NCI-H1105 treated with DMSO at 0.1 percent for 48 hours (cell line): ENCODE results near the gene PACS1.

Experiments
- DNase-seq: peaks from one replicate; lab custom pipeline; 2025; lab: John Stamatoyannopoulos, UW

PACS1 gene

DNA sequence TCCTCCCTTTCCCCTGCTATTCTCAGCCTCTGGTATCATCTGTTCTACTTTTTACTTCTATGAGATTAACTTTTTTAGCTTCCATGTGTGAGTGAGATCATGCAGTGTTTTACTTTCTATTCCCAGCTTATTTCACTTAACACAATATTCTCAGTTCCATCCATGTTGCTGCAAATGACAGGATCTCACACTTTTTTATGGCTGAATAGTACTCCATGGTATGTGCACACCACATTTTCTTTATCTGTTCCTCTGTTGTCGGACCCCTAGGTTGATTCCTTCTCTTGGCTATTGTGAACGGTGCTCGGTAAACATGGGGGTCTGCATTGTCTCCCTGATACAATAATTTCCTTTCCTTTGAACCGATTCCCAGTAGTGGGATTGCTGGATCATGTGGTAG lies 117.4 kb downstream of the PACS1 start:
- DNase-seq, result no peak

GRCh38 chr11:66188580-66188979 lies 118.5 kb downstream of the PACS1 start:
- DNase-seq, result no peak

GRCh38 chr11:66189031-66189745 lies 119.1 kb downstream of the PACS1 start:
- DNase-seq, result no peak

GRCh38 chr11:66190786-66191185 lies 120.7 kb downstream of the PACS1 start:
- no peak for DNase-seq

- DNase-seq, result no peak
These were observed 122.2 kb downstream of the PACS1 start for GRCh38 chr11:66192181-66192863.

DNA sequence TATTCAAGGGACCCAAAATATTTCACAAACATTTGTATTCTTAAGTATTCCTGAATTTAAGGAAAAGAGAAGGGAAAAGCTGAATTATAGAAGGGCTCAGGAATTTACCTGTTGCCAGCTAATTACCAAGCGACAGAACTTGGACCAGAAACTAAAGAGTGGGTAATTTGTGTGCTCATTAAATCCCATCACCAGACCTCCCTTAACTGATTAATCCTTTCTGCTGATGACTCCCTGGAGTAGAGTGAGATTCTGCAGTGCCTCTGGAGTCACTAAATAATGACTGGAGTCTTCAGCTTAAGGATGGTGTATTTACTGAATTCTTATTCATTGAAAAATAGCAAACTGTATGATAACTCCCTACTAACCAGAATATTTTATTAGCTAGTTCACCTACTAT lies 124.3 kb downstream of the PACS1 start:
- DNase-seq, result no peak

- no peak for DNase-seq
These were observed 125.8 kb downstream of the PACS1 start for GRCh38 chr11:66195867-66196266.

- no peak for DNase-seq
These were observed 133.8 kb downstream of the PACS1 start for GRCh38 chr11:66203847-66204246.

DNA sequence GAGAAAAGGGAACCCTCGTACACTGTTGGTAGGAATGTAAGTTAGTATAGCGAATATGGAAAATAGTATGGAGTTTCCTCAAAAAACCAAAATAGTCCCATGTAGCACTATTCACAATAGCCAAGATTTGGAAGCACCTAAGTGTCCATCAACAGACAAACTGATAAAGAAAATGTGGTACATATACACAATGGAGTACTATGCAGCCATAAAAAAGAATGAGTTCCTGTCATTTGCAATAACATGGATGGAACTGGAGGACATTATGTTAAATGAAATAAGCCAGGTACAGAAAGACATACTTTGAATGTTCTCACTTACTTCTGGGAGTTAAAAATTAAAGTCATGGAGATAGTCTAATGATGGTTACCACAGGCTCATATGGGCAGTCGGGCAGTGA lies 134.3 kb downstream of the PACS1 start:
- DNase-seq, result no peak

DNA sequence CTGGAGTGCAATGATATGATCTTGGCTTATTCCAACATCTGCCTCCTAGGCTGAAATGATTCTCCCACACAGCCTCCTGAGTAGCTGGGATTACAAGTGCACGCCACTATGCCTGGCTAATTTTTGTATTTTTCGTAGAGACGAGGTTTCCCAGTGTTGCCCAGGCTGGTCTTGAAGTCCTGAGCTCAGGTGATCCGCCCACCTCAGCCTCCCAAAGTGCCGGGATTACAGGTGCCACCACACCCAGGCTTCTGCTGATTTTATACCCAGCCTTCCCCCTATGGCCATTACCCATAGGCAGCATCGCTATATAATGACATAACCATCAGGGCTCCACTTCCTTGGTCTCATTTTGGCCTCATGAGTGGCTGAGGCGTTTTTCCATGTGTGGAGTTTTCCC lies 137.7 kb downstream of the PACS1 start:
- DNase-seq, result no peak

GRCh38 chr11:66211100-66211499 lies 141.0 kb downstream of the PACS1 start:
- no peak for DNase-seq

DNA sequence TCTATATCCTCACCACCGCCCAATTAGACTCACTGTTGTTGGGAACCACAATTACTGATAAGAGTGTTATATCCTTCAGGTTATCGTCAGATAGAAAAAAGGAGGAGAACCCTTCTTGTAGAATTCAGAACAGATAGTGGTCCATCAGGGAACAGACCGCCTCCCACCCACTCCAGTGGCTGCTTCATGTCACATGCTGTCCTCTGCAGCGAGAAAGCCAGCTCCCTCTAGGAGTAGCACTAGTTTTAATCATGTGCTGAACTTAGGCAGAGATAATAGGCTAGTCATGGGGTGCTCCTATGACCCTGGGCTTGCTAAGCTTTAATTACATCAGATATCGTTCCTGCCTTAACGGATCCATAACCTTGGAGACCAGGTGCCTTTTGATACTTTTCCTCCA lies 146.8 kb downstream of the PACS1 start:
- DNase-seq, result no peak

GRCh38 chr11:66218036-66218435 lies 148.0 kb downstream of the PACS1 start:
- DNase-seq, result no peak

DNA sequence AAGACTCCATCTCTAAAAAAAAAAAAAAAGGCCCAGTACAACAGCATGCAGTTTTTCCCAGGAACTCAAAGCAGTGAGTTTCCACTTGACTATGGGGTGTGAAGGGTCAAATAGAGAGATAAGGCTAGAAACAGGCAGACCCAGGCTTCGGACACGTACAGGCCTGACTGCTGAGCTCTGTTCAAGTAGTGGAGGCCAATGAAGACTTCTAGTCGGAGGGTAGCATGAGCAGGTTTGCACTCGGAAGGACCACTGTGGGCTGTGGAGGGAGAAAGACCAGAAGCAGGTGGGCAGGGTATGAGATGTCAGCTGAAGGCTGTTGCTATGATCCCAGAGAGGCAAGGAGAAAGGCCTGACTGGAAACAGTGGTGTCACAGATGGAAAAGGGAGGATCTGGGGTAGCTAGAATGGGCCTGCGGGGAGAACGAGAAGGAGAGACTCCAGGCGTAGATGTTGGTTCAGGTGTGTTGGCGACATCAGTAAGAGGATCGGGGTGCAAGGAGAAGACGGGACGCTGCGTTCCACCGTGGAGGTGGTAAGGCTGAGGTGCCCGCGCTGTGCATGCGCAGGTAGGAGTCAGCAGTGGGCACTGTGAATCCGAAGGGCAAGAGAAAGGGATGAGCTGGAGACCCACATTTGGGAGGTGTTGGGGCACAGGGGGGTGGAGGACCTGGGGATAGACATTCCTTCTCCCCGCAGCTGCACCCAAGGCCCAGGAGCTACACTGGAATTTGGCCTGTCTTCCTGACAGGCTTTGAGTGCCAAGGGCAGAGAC lies 149.0 kb downstream of the PACS1 start:
- no peak for DNase-seq

- no peak for DNase-seq
These were observed 149.9 kb downstream of the PACS1 start for GRCh38 chr11:66219846-66220565.

DNA sequence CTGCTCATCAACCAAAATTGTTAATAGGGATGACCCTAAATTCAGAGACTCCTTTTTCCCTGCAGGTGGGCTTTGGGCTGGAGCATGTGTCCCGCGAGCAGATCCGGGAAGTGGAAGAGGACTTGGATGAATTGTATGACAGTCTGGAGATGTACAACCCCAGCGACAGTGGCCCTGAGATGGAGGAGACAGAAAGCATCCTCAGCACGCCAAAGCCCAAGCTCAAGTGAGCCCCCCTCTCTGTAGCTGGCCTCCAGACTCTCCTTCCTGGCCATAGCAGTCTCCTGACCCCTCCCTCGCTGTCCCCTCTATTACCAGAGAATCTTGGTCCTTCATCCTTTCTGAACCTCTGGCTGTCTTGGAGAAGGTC lies 150.5 kb downstream of the PACS1 start:
- no peak for DNase-seq

DNA sequence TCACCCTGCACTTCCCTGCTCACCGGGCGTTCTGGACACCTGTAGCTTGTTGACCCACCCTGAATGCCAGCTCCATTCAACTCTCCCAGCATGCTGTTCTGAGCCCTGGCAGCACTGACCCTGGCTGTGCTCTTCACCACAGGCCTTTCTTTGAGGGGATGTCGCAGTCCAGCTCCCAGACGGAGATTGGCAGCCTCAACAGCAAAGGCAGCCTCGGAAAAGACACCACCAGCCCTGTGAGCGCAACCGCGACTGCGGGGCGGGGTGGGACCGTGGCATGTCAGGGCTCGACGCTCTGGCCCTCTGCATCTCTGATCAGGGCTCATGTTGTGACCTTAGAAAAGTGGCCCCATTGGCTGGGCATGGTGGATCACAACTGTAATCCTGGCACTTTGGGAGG lies 150.9 kb downstream of the PACS1 start:
- DNase-seq, result no peak

DNA sequence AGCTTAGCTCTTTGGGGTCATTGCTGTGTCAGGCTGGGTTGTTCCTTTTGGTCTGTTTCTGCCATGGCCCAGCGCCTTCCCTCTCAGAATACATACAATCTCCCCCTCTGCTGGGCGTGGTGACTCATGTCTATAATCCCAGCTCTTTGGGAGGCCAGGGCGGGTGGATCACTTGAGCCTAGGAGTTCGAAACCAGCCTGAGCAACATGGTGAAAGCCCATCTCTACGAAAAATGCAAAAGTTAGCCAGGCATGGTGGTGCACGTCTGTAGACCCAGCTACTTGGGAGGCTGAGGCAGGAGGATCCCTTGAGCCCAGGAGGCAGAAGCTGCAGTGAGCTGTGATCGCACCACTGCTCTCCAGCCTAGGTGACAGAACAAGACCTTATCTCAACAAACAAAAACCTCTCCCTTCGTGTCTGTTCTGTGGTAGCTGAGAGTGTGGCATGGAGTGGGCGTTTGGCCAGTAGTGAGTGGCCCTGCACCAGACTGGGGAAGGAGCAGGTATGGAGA lies 151.7 kb downstream of the PACS1 start:
- DNase-seq, result no peak

DNA sequence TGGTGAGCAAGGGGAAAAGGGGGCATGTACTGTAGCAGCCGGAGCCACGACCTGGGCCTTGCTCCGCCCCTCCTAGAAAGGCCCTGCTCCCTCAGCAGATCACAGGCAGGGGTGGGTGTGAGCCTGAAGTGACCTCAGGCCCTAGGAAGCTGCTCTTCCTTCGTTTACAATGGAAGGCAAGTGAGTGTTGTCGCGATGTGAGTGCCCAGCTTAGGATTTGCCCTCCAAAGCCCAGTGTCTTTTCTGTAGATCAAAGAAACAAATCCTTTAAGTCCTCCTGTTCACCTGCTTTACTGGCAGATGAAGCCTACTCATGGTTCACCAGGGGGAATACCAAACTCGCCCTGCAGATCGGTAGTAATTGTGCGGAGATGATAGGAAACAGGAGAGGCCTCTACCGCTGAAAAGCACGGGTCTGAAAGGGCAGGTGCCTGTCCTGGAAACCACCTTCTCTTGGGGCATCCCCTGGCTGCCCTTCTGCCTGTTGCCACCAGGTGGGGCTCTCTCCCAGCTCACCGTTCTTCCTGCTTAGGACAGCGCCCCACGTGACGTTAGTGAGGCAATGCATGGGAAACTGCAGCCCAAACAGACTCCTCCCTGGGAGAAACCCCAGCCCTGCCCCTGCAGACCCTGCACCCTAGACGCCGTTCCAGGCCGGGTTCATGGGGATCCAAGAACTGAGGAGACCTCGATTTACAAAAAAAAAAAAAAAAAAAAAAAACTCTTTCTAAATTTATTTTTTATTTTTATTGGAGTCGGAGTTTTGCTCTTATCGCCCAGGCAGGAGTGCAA lies 152.5 kb downstream of the PACS1 start:
- peak; percentile 95 for DNase-seq

DNA sequence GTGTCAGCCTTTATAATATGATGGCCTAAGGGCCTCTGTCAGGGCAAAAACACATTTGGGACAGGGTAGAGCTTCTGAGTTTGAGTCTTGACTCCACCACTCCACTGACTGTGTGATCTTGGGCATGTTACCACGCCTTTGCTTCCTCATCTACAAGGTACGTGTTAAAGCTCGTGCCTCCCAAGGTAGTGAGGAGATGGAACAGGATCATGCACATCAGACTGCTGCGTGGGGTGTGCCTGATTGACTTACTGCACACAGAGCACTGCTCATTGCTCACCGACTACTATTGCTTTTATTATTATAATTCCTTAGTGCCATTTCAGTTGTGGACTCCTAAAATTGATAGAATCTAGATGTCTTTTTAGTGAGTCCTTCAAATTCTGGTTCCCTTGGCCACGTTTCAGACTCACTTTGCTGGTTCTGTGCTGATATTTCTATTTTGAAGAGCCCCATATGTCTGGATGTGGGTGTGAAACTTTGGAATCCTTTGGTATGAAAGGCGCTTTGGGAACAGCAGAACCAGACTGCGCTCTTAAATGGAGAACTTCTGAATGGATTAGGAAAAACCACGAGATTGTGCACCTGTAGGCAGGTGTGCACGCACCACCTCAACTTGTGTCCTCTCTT lies 154.3 kb downstream of the PACS1 start:
- DNase-seq, result no peak

DNA sequence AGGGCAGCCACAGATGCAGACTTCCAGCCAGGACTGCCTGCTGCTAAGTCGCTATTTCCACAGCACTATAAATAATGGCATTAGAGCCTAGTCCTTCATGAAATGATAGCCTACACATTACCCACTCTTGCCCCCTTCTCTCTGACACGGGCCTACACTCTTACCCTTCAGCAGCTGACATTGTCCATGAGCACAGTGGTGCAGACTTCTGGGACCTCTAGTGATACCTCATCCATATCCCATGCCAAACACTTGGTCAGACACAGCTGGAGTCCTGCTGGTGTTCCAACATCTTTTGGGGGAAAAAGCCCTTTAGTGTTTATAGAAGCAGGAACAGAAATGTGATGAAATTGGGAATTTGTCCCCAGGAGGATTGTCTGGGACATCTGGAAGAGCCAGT lies 155.0 kb downstream of the PACS1 start:
- no peak for DNase-seq
